HL-60/S4 treated with phorbol 12-myristate 13-acetate at 8.2 ng/mL for 4 days and 3 days (cell line): Measurements from ENCODE around the gene FOXP4.

Experiments
- in situ Hi-C: fragments of 300-500 bp; cut with MboI; formaldehyde crosslinking; loops from 2 replicates; pipeline ENCODE4 v1.15.0; 2022; ENCODE audit warnings: low sequenced_read_pairs

FOXP4 gene

GRCh38 chr6:41579088-41579610 lies 33.0 kb downstream of the FOXP4 start:
- in situ Hi-C loops = no loop called here

- in situ Hi-C loops = no loop called here
Observed at GRCh38 chr6:41580690-41581089, 34.5 kb downstream of the FOXP4 start.

- in situ Hi-C loops = no loop called here
Observed at GRCh38 chr6:41581381-41581991, 35.3 kb downstream of the FOXP4 start.

- in situ Hi-C loops = no loop called here
Observed at GRCh38 chr6:41582540-41582939, 36.4 kb downstream of the FOXP4 start.

GRCh38 chr6:41583565-41583964 lies 37.4 kb downstream of the FOXP4 start:
- in situ Hi-C loops = no loop called here

GRCh38 chr6:41584205-41584604 lies 38.0 kb downstream of the FOXP4 start:
- in situ Hi-C loops = no loop called here

GRCh38 chr6:41584668-41585205 lies 38.6 kb downstream of the FOXP4 start:
- in situ Hi-C loops = no loop called here

- in situ Hi-C loops = no loop called here
Observed at GRCh38 chr6:41585605-41586004, 39.4 kb downstream of the FOXP4 start.

- in situ Hi-C loops = no loop called here
Observed at GRCh38 chr6:41586252-41587007, 40.2 kb downstream of the FOXP4 start.

- in situ Hi-C loops = no loop called here
Observed at GRCh38 chr6:41587131-41587879, 41.1 kb downstream of the FOXP4 start.

- in situ Hi-C loops = no loop called here
Observed at GRCh38 chr6:41588111-41588510, 41.9 kb downstream of the FOXP4 start.

GRCh38 chr6:41589223-41589622 lies 43.0 kb downstream of the FOXP4 start:
- in situ Hi-C loops = no loop called here

- in situ Hi-C loops = loop anchor here (10.0 kb wide), 1 partner anchor 225 kb away; no protein-coding TSS in a partner anchor
Observed at GRCh38 chr6:41589636-41590622, 43.7 kb downstream of the FOXP4 start.

GRCh38 chr6:41591122-41591521 lies 44.9 kb downstream of the FOXP4 start:
- in situ Hi-C loops = loop anchor here (10.0 kb wide), 1 partner anchor 226 kb away; no protein-coding TSS in a partner anchor

- in situ Hi-C loops = loop anchor here (10.0 kb wide), 1 partner anchor 227 kb away; no protein-coding TSS in a partner anchor
Observed at GRCh38 chr6:41591859-41592502, 45.8 kb downstream of the FOXP4 start.

- in situ Hi-C loops = loop anchor here (10.0 kb wide), 1 partner anchor 229 kb away; no protein-coding TSS in a partner anchor
Observed at GRCh38 chr6:41593406-41593805, 47.2 kb downstream of the FOXP4 start.

GRCh38 chr6:41593839-41594238 lies 47.7 kb downstream of the FOXP4 start:
- in situ Hi-C loops = loop anchor here (10.0 kb wide), 1 partner anchor 229 kb away; no protein-coding TSS in a partner anchor

GRCh38 chr6:41594326-41594725 lies 48.1 kb downstream of the FOXP4 start:
- in situ Hi-C loops = loop anchor here (10.0 kb wide), 1 partner anchor 230 kb away; no protein-coding TSS in a partner anchor

GRCh38 chr6:41594766-41595165 lies 48.6 kb downstream of the FOXP4 start:
- in situ Hi-C loops = loop anchor here (10.0 kb wide), 1 partner anchor 230 kb away; no protein-coding TSS in a partner anchor
